ENCODE measurements around the gene PAM16. TPM values are rescaled to one million over a fixed set of nuclear protein-coding genes. Genes with fewer than 3 reads are reported as not detected.

Gene PAM16
- total RNA-seq, 1 donor from 2014 or later = 67.3 TPM

DNA sequence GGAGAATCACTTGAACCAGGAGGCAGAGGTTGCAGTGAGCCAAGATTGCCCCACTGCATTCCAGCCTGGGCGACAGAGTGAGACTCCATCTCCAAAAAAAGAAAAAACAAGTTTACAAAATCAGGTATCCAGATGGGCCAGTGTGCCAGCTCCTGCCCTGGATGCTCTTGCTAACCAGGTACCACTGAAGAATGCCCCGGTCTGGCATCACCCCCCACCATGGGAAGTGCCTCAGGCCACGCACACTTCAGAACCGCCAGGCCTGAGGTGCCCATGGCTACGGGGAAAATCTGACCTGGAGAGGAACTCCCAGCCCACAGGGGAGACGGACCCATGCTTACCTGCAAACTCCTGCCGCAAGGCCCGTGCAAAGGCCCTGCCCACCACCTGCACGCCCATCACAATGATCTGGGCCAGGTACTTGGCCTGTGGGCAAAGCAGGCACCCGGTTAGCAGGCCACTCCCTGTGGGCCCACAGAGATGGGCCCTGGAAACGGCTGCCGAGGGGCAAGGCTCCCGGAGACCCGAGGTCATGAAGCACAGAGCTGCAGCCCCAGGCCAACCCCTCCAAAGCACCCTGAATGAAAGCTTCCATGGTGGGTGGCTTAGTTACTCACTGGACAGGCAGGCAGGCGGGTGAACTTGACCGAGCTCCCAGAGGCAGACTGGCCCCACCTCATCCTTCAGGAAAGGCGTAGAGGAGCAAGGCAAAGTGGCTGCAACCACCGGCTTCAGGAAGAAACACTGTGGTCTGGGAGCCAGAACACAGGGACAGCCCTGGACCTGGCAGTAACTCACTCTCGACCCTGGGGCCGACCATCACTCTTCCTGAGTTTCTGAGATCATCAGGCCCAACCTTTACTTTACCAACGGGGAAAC, 8.0 kb downstream of the PAM16 start:
- intact Hi-C loops (cut with micrococcal nuclease) = no loop called here
- DNase-seq = no peak
- peaks cover 9% of the 10 kb centered on the region for H3K36me3 ChIP-seq
- TF ChIP-seq, protein P1, sequence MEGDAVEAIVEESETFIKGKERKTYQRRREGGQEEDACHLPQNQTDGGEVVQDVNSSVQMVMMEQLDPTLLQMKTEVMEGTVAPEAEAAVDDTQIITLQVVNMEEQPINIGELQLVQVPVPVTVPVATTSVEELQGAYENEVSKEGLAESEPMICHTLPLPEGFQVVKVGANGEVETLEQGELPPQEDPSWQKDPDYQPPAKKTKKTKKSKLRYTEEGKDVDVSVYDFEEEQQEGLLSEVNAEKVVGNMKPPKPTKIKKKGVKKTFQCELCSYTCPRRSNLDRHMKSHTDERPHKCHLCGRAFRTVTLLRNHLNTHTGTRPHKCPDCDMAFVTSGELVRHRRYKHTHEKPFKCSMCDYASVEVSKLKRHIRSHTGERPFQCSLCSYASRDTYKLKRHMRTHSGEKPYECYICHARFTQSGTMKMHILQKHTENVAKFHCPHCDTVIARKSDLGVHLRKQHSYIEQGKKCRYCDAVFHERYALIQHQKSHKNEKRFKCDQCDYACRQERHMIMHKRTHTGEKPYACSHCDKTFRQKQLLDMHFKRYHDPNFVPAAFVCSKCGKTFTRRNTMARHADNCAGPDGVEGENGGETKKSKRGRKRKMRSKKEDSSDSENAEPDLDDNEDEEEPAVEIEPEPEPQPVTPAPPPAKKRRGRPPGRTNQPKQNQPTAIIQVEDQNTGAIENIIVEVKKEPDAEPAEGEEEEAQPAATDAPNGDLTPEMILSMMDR (IDR thresholded peaks at IDR 0.05; ENCODE audit: borderline replicate concordance) = no peak
- peak overlapping the region; percentile 55 for H3K27ac ChIP-seq (replicated peaks)
- peaks cover 51% of the 10 kb centered on the region for H3K4me1 ChIP-seq
- H3K27me3 ChIP-seq (ENCODE audit: low read depth) = no peaks in the 10 kb centered on the region
- H3K4me3 ChIP-seq = no peak overlapping the region
- H3K9me3 ChIP-seq (replicated peaks) = no peaks in the 10 kb centered on the region

DNA sequence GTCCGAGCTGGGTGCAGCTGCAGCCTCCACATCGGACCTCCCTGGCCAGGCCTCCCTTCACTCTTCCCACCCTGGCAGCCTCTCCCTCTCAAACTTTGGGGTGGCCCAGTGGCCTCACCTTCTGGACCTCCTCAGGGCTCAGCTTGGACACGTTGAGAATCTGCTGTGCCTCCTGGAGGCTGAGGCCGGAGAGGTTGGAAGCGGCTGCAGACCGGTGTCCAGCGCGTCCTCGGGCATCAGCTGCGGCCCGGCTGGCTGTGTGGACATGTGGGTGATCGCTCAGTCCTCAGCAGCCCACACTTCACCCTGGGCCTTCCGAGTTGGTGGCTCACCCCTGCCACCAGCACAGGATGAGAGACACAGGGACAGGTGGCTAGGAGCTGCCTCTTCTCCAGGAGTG, 9.9 kb downstream of the PAM16 start:
- no peak overlapping the region for H3K27ac ChIP-seq (replicated peaks)
- intact Hi-C loops (cut with micrococcal nuclease) = no loop called here
- peaks cover 27% of the 10 kb centered on the region for H3K36me3 ChIP-seq
- peaks cover 42% of the 10 kb centered on the region for H3K4me1 ChIP-seq
- no peaks in the 10 kb centered on the region for H3K27me3 ChIP-seq (ENCODE audit: low read depth)
- H3K4me3 ChIP-seq = no peak overlapping the region
- no peaks in the 10 kb centered on the region for H3K9me3 ChIP-seq (replicated peaks)
- TF ChIP-seq, protein P1 (IDR thresholded peaks at IDR 0.05; ENCODE audit: borderline replicate concordance) = no peak
- DNase-seq = no peak

DNA sequence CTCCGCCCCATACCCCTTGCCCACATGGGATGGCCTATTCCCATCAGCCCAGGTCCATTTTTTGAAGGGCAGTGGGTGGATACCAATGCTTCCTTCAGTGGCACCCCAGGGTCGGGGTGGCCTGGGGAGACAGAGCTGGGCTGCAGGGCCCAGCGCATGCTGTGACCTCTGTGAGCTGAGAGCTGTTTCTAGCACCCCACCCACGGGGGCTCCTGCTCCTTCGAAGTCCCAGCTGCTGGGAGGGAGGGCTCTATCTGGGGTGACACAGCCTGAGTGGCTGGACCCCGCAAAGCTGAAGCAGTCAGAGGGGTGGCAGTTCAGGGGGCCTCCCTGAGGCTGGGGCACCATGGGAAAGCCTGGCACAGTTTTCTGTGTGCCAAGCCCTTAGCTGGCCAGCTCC, 10.7 kb downstream of the PAM16 start:
- Histone ChIP-seq H3K4me1 (peaks cover 42% of the 10 kb centered on the region), H3K27me3 (ENCODE audit: low read depth) (no peaks in the 10 kb centered on the region), H3K4me3 (no peak overlapping the region), H3K9me3 (replicated peaks) (no peaks in the 10 kb centered on the region), H3K27ac (replicated peaks) (peak overlapping the region; percentile 64), H3K36me3 (peaks cover 35% of the 10 kb centered on the region)
- DNase-seq = no peak
- TF ChIP-seq, protein P1 (IDR thresholded peaks at IDR 0.05; ENCODE audit: borderline replicate concordance) = no peak
- intact Hi-C loops (cut with micrococcal nuclease) = no loop called here

DNA sequence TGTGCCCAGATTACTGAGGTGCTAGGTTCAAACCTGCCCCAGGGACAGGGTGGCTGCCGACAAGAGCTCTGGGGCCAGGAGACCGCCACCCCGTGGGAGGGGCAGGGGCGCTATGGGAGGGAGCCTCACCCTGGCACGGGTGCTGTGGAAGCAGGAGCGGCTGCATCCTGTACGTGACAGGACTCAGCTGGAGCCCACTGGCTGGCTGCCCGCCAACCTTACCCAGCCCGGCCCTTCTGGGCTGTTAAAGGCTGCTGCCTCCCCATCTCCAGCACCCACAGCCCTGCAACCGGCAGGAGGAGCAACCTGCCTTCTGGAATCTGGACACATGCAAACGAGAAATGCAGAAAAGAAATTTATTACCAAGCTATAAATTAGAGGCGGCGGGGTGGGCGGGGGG, 11.2 kb downstream of the PAM16 start:
- DNase-seq = peak; percentile 54
- Histone ChIP-seq H3K9me3 (replicated peaks) (no peaks in the 10 kb centered on the region), H3K36me3 (peaks cover 41% of the 10 kb centered on the region), H3K4me1 (peaks cover 42% of the 10 kb centered on the region), H3K4me3 (no peak overlapping the region), H3K27me3 (ENCODE audit: low read depth) (no peaks in the 10 kb centered on the region), H3K27ac (replicated peaks) (peak overlapping the region; percentile 64)
- TF ChIP-seq, protein P1 (IDR thresholded peaks at IDR 0.05; ENCODE audit: borderline replicate concordance) = peak; percentile 21
- intact Hi-C loops (cut with micrococcal nuclease) = no loop called here

DNA sequence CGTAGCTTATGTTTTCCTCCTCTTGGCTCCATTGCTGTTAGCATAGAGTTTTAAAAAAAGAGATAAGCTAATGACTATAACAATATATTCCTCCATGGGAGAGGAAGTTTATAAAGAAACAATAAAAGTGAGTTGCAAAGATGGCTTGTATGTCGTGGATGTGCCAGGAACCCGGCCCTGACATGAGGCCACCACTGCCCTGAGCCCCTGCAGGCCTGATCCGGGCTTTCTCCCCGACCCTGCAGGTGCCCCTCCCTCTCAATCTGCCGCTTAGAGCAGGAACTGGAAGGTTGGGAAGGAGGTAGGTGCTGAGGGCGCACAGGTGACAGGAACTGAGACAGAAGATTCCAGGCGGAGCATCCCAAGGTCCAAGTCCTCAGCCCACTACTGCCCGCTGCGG, 11.7 kb downstream of the PAM16 start:
- no peaks in the 10 kb centered on the region for H3K27me3 ChIP-seq (ENCODE audit: low read depth)
- peaks cover 42% of the 10 kb centered on the region for H3K4me1 ChIP-seq
- peaks cover 45% of the 10 kb centered on the region for H3K36me3 ChIP-seq
- no peak for DNase-seq
- peak overlapping the region; percentile 64 for H3K27ac ChIP-seq (replicated peaks)
- H3K9me3 ChIP-seq (replicated peaks) = no peaks in the 10 kb centered on the region
- intact Hi-C loops (cut with micrococcal nuclease) = no loop called here
- no peak overlapping the region for H3K4me3 ChIP-seq
- TF ChIP-seq, protein P1 (IDR thresholded peaks at IDR 0.05; ENCODE audit: borderline replicate concordance) = no peak

Data from left ventricle myocardium inferior (tissue), 1 donor.